Keratinocyte (primary cell): Measurements from ENCODE around the gene TSSC4. TPM values are rescaled to one million over a fixed set of nuclear protein-coding genes. Genes with fewer than 3 reads are reported as not detected.

ENCODE experiments used
- DNase-seq: peaks from one replicate; pipeline ENCODE4 v3.0.0-alpha.2; 2011; ENCODE audit warnings: low read depth, missing footprints, low spot score
- FAIRE-seq: peaks from 2 replicates; lab custom pipeline; 2011; peaks lifted over from hg19 to GRCh38; lab: Jason Lieb, UNC
- H2AFZ ChIP-seq: 2 replicates; pipeline ENCODE4 v1.6.0; 2012; ENCODE audit warnings: low read length, control low read depth, inconsistent platforms; ENCODE audit not compliant: control insufficient read depth
- H3K27ac ChIP-seq: 2 replicates; pipeline ENCODE4 v1.5.1; 2011; ENCODE audit warnings: low read length; ENCODE audit not compliant: control insufficient read depth, insufficient read depth
- H3K27me3 ChIP-seq: 3 replicates; pipeline ENCODE4 v1.6.0; 2011; ENCODE audit warnings: low read length; ENCODE audit not compliant: control insufficient read depth, insufficient read depth; ENCODE audit errors: extremely low read depth
- H3K36me3 ChIP-seq, 2 experiments: 2 replicates in 1 of 2; 3 replicates in 1 of 2; pipeline ENCODE4 v1.5.1; 2011; ENCODE audit warnings: low read length in 2 of 2, mild to moderate bottlenecking in 1 of 2; ENCODE audit not compliant: control insufficient read depth in 2 of 2, insufficient read depth in 2 of 2; ENCODE audit errors: extremely low read depth in 1 of 2
- H3K4me1 ChIP-seq: 3 replicates; pipeline ENCODE4 v1.5.1; 2011; ENCODE audit warnings: low read length; ENCODE audit not compliant: control insufficient read depth, insufficient read depth; ENCODE audit errors: extremely low read depth
- H3K4me2 ChIP-seq: 3 replicates; pipeline ENCODE4 v1.6.0; 2011; ENCODE audit warnings: low read depth, low read length; ENCODE audit not compliant: control insufficient read depth, insufficient read depth; ENCODE audit errors: extremely low read depth
- H3K4me3 ChIP-seq, 3 experiments: fragments of 200-600 bp in 1 of 3; sonication (generic) in 1 of 3; 2 replicates in 2 of 3; 3 replicates in 1 of 3; pipeline ENCODE4 v1.5.1; 2011 to 2016; ENCODE audit warnings: low read length in 3 of 3, mild to moderate bottlenecking in 3 of 3, control low read depth in 2 of 3, inconsistent platforms in 1 of 3, low read depth in 1 of 3, mixed read lengths in 1 of 3, mixed run types in 1 of 3, moderate library complexity in 1 of 3; ENCODE audit not compliant: control insufficient read depth in 2 of 3, insufficient read depth in 2 of 3; ENCODE audit errors: extremely low read depth in 1 of 3
- H3K79me2 ChIP-seq: 2 replicates; pipeline ENCODE4 v1.6.0; 2012; ENCODE audit warnings: low read length; ENCODE audit not compliant: control insufficient read depth, insufficient read depth
- H3K9ac ChIP-seq: 3 replicates; pipeline ENCODE4 v1.6.0; 2011; ENCODE audit warnings: low read length; ENCODE audit not compliant: control insufficient read depth, insufficient read depth; ENCODE audit errors: extremely low read depth
- H3K9me1 ChIP-seq: 3 replicates; pipeline ENCODE4 v1.6.0; 2011; ENCODE audit warnings: low read length; ENCODE audit not compliant: control insufficient read depth, insufficient read depth; ENCODE audit errors: extremely low read depth
- H3K9me3 ChIP-seq: 2 replicates; pipeline ENCODE4 v1.5.1; 2012; ENCODE audit warnings: low read depth, low read length; ENCODE audit not compliant: control insufficient read depth
- H4K20me1 ChIP-seq: 3 replicates; pipeline ENCODE4 v1.6.0; 2011; ENCODE audit warnings: low read length; ENCODE audit not compliant: control insufficient read depth, insufficient read depth; ENCODE audit errors: extremely low read depth
- CTCF ChIP-seq, 3 experiments: IDR thresholded peaks in 1 of 3; conservative IDR thresholded peaks in 1 of 3; optimal IDR thresholded peaks in 1 of 3; 2 replicates in 2 of 3; 3 replicates in 1 of 3; pipeline versions ENCODE3 to v1.5.1; 2011; ENCODE audit warnings: low read length in 3 of 3, mild to moderate bottlenecking in 3 of 3, moderate library complexity in 2 of 3, control low read depth in 1 of 3, inconsistent platforms in 1 of 3; ENCODE audit not compliant: insufficient read depth in 2 of 3; ENCODE audit errors: extremely low read depth in 1 of 3
- EZH2 ChIP-seq: IDR thresholded peaks from one replicate; pipeline ENCODE4 v1.6.1; 2012; ENCODE audit warnings: inconsistent platforms, mild to moderate bottlenecking, low read length, moderate library complexity
- dilution Hi-C: fragments of 300-500 bp; cut with MboI; formaldehyde crosslinking; loops from one replicate; pipeline ENCODE4 v1.7.0; 2020; ENCODE audit warnings: low sequenced_read_pairs; ENCODE audit not compliant: extremely low pct_ligation_motif_present
- polyA plus RNA-seq, 5 experiments: library from polyadenylated mRNA; depleted of rRNA in 3 of 5; stranded (reverse) in 3 of 5; stranded (forward) in 1 of 5; unstranded in 1 of 5; fragments of >200 nt; gene quantifications; 1 replicate in 1 of 5; 2 replicates in 3 of 5; 3 replicates in 1 of 5; pipeline versions ENCODE4 v1.2.1 to v1.2.3, GENCODE V29; 2011 to 2012; ENCODE audit warnings: missing spikeins in 2 of 5, low read depth in 1 of 5, low replicate concordance in 1 of 5

TSSC4 gene
- polyA plus RNA-seq, 1 donor (not counting 4 experiments of a cell fraction or from before 2014, with no cell fraction given): 15.9 TPM

GRCh38 chr11:2416765-2417164 lies 16.2 kb downstream of the TSSC4 start:
- no peak for FAIRE-seq

GRCh38 chr11:2417856-2418692 lies 17.5 kb downstream of the TSSC4 start:
- Histone ChIP-seq H3K79me2 (no peaks in the 10 kb centered on the region), H4K20me1 (no peaks in the 10 kb centered on the region), H3K4me2 (no peak overlapping the region), H3K4me1 (no peaks in the 10 kb centered on the region), H2AFZ (no peak overlapping the region), H3K9me3 (no peaks in the 10 kb centered on the region), H3K4me3 (no peak overlapping the region), H3K27ac (no peak overlapping the region), H3K36me3 (no peaks in the 10 kb centered on the region), H3K9ac (no peak overlapping the region), H3K9me1 (no peaks in the 10 kb centered on the region), H3K27me3 (peaks cover 4% of the 10 kb centered on the region)
- dilution Hi-C loops: no loop called here
- DNase-seq (no peak), FAIRE-seq (no peak)
- TF ChIP-seq EZH2 (no peak), CTCF (optimal IDR thresholded peaks at IDR 0.05 in 1 of 3, IDR thresholded peaks at IDR 0.05 in 1 of 3, conservative IDR thresholded peaks at IDR 0.05 in 1 of 3; ENCODE audit: extremely low read depth in 1 of 3, insufficient read depth in 2 of 3, low read length in 3 of 3) (no peak)

More at GRCh38 chr11:2416765-2417164, 16.2 kb downstream of the TSSC4 start:
- H3K27me3 ChIP-seq: peaks cover 4% of the 10 kb centered on the region
- no peak overlapping the region for H3K27ac ChIP-seq
- no peaks in the 10 kb centered on the region for H3K9me1 ChIP-seq
- TF ChIP-seq CTCF (optimal IDR thresholded peaks at IDR 0.05 in 1 of 3, IDR thresholded peaks at IDR 0.05 in 1 of 3, conservative IDR thresholded peaks at IDR 0.05 in 1 of 3; ENCODE audit: extremely low read depth in 1 of 3, insufficient read depth in 2 of 3, low read length in 3 of 3) (no peak), EZH2 (no peak)
- H3K9ac ChIP-seq: no peak overlapping the region
- H3K9me3 ChIP-seq: no peaks in the 10 kb centered on the region
- H3K4me1 ChIP-seq: no peaks in the 10 kb centered on the region
- H4K20me1 ChIP-seq: no peaks in the 10 kb centered on the region
- no peak overlapping the region for H3K4me3 ChIP-seq
- no peaks in the 10 kb centered on the region for H3K79me2 ChIP-seq
- no peak overlapping the region for H3K4me2 ChIP-seq
- no peak overlapping the region for H2AFZ ChIP-seq
- dilution Hi-C loops: no loop called here
- DNase-seq: no peak
- no peaks in the 10 kb centered on the region for H3K36me3 ChIP-seq
